HFF-Myc (cell line): ENCODE measurements around the gene SCAMP4.

Source experiments
- DNase-seq: peaks from one replicate; pipeline ENCODE4 v3.0.0-alpha.2; 2011; ENCODE audit warnings: low read depth; ENCODE audit errors: extremely low read depth
- H3K4me3 ChIP-seq: replicated peaks from 2 replicates; pipeline ENCODE4 v1.5.1; 2011; ENCODE audit warnings: low read depth, mild to moderate bottlenecking, control low read depth, low read length
- TF ChIP-seq, protein P1 (sequence below): IDR thresholded peaks from 2 replicates; pipeline ENCODE4 v1.5.1; 2012; ENCODE audit warnings: mild to moderate bottlenecking, low read depth, low read length, control low read depth; ENCODE audit errors: missing control alignments

Gene SCAMP4

GRCh38 chr19:1912760-1913505 is 7.7 kb downstream of the SCAMP4 start:
- TF ChIP-seq, protein P1, sequence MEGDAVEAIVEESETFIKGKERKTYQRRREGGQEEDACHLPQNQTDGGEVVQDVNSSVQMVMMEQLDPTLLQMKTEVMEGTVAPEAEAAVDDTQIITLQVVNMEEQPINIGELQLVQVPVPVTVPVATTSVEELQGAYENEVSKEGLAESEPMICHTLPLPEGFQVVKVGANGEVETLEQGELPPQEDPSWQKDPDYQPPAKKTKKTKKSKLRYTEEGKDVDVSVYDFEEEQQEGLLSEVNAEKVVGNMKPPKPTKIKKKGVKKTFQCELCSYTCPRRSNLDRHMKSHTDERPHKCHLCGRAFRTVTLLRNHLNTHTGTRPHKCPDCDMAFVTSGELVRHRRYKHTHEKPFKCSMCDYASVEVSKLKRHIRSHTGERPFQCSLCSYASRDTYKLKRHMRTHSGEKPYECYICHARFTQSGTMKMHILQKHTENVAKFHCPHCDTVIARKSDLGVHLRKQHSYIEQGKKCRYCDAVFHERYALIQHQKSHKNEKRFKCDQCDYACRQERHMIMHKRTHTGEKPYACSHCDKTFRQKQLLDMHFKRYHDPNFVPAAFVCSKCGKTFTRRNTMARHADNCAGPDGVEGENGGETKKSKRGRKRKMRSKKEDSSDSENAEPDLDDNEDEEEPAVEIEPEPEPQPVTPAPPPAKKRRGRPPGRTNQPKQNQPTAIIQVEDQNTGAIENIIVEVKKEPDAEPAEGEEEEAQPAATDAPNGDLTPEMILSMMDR, result no peak
- no peak overlapping the region for H3K4me3 ChIP-seq
- no peak for DNase-seq

- TF ChIP-seq, protein P1, result no peak
- no peak overlapping the region for H3K4me3 ChIP-seq
- no peak for DNase-seq
These were observed 8.8 kb downstream of the SCAMP4 start for GRCh38 chr19:1913781-1914577.

- no peak for DNase-seq
- TF ChIP-seq, protein P1, result no peak
- H3K4me3 ChIP-seq, result no peak overlapping the region
These were observed 9.7 kb downstream of the SCAMP4 start for GRCh38 chr19:1914826-1915341.

DNA sequence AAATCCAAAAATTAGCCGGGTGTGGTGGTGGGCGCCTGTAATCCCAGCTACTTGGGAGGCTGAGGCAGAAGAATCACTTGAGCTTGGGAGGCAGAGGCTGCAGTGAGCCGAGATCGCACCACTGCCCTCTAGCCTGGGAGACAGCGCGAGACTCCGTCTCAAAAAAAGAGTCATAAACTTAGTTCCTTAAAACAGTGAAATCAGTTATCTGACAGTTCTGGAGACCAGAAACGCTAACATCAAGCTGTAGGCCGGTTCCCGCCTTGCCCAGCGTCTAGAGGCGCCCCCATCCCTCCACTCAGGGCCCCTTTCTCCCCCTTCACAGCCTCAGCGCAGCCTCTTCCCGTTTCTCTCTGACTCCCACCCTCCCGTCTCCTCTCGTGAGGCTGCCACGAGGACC is 11.9 kb downstream of the SCAMP4 start:
- no peak for DNase-seq
- TF ChIP-seq, protein P1, result no peak
- H3K4me3 ChIP-seq, result no peak overlapping the region

DNA sequence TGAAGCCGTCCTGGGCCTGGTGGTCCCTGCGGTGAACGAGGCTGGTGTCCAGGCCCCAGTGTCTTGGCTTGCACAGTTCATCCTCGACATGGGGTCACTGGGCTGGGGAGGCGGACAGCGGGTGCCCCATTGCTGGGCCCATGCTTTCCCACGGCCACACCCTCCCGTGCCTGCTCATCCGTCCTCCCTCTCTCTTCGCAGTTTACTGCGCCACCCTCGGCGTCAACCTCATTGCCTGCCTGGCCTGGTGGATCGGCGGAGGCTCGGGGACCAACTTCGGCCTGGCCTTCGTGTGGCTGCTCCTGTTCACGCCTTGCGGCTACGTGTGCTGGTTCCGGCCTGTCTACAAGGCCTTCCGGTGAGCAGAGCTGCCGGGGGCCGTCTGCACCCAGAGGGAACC is 12.7 kb downstream of the SCAMP4 start:
- TF ChIP-seq, protein P1, result no peak
- DNase-seq, result no peak
- H3K4me3 ChIP-seq, result no peak overlapping the region

- DNase-seq, result no peak
- TF ChIP-seq, protein P1, result no peak
- no peak overlapping the region for H3K4me3 ChIP-seq
These were observed 13.8 kb downstream of the SCAMP4 start for GRCh38 chr19:1918975-1919374.
